GM18951 (cell line): ENCODE measurements around the gene C8A.

Source experiments
- POLR2A ChIP-seq: IDR thresholded peaks from 4 replicates; pipeline ENCODE4 v1.6.1; 2011; ENCODE audit warnings: mild to moderate bottlenecking; ENCODE audit not compliant: insufficient read length, insufficient read depth; ENCODE audit errors: extremely low read depth
- in situ Hi-C: fragments of 300-500 bp; cut with MboI; formaldehyde crosslinking; loops from one replicate; pipeline ENCODE4 v1.12.0; 2022; ENCODE audit warnings: low sequenced_read_pairs, mixed read lengths, inconsistent platforms; ENCODE audit not compliant: unreplicated experiment

Gene C8A

DNA sequence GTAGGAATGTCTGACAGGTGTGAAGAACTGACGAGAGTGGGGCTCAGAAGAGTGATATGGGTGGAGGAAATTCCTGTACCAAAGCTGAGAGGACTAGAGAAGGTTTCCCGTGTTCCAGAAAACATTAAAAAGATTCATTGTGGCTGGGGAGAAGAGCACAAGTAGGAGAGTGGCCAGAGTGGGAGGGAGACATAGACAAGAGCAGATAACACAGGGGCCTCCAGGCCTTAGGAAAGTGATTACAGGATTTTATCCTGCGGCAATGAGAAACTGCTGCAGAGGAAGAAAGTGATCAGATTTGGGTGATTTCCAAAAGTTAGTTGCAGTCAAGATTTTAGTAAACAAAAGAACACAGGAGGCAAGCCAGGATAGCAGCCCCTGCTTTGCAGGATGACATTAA, 103.3 kb downstream of the C8A start:
- in situ Hi-C loops, result no loop called here
- TF ChIP-seq POLR2A, result no peak

DNA sequence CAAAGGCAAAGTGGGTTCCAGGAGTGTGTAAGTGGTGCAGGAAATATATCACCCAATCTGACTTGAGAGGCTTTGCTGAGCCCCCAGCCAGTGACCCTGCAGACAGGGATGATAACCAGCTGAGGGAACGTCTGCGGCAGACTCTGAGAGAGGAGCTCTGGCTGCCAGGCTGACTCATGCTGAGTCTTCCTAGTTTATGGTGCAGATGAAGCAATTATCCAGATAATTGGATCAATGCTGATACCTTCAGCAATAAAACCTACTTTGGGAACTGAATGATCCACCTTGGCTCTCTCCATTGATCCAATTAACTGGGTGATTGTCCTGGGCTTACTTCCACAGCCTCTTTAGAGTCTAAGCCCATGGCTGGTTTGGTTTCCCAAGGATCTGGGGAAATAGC, 103.9 kb downstream of the C8A start:
- in situ Hi-C loops, result no loop called here
- no peak for TF ChIP-seq POLR2A

DNA sequence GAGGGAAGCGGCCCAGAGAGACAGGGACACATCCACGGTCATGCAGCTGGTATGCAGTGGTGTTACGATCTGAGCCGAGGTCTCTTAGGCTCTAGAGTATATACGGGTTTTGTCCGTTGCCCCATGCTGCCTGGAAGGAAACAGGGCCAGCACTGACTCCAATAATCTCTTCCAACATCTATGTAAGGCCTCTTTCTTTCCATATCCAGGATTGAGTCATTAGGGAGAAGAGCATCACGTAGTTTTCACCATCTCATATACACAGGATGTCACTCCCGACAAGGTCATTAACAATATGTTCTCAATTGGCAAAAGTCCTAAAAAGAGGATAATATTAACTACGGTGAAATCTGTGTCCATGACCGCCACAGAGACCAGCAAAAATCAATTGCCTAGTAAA, 106.8 kb downstream of the C8A start:
- in situ Hi-C loops, result no loop called here
- TF ChIP-seq POLR2A, result no peak

DNA sequence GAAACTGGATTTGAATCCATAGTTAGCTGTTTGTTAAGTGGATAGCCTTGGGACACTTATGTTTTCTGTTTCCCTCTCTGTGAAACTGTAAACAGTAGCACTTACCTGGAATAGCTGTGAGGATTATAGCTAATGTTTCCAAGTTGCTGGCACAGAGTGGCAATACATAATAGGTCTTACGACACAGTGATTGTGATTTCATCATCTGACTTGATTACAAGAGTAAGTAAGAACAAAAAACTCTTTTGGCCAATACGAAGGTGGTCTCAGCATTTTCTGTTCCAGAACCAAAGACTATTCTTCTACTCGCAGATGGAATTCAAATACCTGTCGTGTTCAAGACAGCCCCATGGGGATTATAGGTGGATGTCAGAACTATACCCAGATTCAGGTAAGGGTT, 109.1 kb downstream of the C8A start:
- in situ Hi-C loops, result no loop called here
- no peak for TF ChIP-seq POLR2A

DNA sequence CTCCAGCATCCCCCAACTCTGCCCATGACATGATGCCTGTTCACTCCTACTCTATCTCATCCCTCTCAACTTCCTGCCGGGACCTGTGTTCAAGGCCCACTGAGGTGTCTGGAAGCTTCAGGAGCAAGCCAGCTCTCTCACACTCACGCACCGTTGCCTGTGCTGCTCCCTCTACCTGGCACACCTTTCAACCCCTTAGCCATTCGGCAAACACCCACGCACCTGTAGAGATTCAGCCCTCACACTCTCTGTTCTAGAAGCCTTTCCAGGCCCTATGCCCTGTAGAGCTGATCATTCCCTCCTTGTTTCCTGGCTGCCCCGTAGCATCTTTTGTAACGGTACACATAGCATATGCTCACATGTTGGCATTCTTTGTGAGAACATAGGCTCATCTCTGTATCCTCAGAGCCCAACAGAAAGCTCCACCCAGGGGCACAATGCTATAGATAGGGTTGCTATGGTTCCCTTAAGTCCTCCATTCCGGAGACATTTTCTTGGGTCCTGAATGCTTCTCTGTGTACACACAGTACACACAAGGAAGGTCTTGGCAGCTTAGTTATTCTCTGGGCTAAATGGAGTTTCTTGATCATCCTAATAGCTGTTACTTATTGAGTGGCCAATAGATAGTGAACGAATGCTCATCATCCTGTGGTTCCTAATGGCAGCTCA, 109.9 kb downstream of the C8A start:
- in situ Hi-C loops, result no loop called here
- no peak for TF ChIP-seq POLR2A

DNA sequence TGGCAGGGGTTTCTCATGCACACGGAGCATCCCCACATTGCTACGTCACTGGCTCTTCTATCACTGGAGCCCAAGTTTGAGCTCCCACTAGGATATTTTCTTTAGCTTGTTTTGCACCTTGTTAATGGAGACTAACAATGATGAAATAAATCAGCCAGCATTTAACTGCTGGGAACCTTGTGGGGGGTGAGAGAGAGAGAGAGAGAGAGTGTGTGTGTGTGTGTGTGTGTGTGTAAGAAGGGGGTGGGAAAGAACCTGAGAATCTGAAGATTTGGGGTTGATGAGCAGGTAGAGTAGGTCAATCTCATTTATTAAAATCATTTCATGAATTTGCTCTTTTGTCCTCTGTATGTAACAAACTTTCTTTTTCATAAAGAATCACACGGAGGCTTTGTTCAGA, 110.6 kb downstream of the C8A start:
- no peak for TF ChIP-seq POLR2A
- in situ Hi-C loops, result no loop called here

DNA sequence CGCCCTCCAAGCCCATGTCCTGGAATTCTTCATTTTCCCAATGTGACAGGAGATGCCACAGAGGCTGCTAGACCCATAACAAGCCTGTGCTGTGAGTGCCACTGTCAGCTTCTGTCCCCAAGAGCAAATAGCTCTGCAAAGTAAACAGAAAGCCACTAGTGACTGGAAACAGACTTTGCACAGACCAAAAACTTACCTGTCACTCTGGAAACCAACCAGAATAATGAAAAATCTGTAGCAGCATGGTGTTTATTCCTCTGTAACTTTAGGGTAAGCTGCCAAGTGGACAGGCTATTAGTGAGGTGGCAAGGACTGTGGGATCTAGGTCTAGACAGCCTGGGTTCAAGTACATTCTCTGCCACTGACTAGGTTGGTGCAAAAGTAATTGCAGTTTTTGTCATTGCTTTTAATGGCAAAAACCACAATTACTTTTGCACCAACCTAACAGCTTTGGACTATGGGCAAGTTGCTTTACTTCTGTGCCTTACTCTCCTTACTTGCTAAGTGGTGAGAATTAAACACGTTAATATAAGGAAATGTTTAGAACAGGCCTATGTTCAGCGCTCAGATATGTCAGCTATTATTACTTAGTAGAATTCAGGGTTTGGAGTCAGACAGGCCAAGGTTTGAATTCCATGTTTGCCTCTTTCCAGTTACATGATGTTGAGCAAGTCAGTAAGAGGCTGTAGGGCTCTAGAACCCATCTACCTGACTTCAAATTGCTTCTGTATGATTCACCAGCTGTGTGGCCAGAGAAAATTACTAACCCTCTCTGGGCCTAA, 111.5 kb downstream of the C8A start, which contains the start of gene C8B:
Gene C8B (minus strand): TSS at position 100 of the 782 bp plus-strand sequence. CDS start 67 bp downstream, at position 33.
- in situ Hi-C loops, result no loop called here
- TF ChIP-seq POLR2A, result no peak

DNA sequence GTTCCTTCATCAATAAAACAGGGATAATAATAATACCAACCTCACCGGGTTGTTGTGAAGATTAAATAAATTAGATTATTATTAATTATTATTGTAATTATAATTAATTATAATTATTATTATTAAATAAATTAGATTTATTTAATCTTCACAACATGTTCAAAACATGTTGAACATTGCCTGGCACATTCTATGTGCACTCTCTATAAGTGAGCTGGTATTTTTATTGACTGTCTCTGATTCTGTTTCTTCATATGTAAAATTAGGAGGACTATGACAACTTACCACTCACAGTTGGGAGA, 112.1 kb downstream of the C8A start:
- no peak for TF ChIP-seq POLR2A
- in situ Hi-C loops, result no loop called here

DNA sequence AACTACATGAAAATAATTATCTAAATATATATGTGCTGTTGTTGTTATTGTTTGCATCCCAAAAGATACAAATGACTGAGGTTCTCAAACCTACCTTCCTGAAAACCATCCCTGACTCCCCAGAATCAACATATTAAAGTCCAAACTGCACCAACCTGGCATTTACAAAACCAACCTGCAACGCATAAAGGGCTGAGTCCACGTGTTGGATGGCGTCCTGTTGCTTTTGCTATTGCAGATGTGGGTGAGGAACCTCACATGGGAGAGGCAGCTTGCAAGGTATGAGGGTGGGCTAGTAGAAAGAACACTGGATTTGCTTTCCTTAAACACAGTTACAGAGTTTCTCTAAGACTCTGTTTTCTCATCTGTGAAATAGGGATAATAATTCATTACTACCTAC, 112.8 kb downstream of the C8A start:
- in situ Hi-C loops, result no loop called here
- TF ChIP-seq POLR2A, result no peak
